ENCODE results near the gene RBBP8NL. TPM values are rescaled to one million over a fixed set of nuclear protein-coding genes. Genes with fewer than 3 reads are reported as not detected.

Gene RBBP8NL
- total and polyA plus RNA-seq, 9 of the 15 experiments (the other 6 are each of a cell fraction or from before 2014, with no cell fraction given), result not detected

DNA sequence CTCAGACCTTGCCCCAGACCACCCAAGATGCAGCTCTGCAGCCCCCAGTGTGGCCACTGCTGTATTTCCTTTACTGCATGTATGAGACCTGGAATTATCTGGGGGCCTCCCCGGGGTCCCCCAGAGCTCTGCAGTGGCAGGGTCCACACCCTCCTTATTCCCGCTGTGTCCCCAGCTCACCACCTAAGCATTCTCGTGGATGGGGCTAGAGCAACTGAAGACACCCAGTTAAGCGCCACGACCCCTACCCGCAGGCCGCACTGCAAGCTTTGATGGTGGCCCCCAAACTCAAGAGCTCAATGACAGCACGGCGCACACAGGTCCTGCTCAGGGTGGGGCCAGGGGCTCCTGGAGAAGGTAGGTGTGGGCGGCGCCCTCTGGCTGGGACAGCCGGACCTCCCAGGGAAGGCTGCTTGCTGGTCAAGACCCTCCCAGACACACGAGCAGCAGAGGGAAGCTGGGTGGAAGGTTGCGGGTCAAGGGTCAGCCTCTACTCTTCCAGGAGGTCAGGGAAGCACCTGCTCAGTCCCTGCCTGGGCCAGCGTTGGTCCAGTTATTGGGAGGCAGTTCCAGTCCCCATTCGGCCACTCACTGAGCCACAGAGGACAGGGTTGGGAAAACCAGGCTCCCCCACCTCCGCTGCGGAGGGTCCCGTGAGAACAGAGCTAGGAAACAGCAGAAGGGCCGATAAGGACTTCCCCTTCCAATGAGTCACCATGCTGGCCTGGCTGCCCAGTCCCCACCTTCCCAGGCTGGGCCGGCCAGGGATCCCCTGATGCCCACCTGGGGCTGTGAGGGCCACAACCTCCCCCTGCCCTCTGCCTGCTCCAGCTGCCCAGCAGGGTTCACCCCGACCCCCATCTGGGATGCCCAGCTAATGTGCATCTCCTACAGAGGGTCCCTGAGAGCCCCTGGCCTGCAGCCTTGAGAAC lies 63.2 kb downstream of the RBBP8NL start:
- ChIA-PET CTCF (ENCODE audit: low intra/inter-chr PET ratio) (no interaction called here), POLR2A (interaction anchor here (0.7 to 2.5 kb wide), 6 partner anchors 11 to 511 kb away, joined by 3 to 9 read pairs (median 4); partner anchors contain the start of gene RPS21)
- Histone ChIP-seq H4K20me1 (replicated peaks; ENCODE audit: control insufficient read depth, insufficient read depth, low read length) (peaks cover 10% of the 10 kb centered on the region; the same call in 1 of the 2 replicates), H3K9ac (ENCODE audit: insufficient read depth in 1 of 2, low read depth in 2 of 2, low read length in 2 of 2) (peak overlapping the region in 1 of 2 experiments; percentile 96; a peak in 2 of 4 replicates), H3K27ac (ENCODE audit: extremely low read depth, low read depth, low read length) (peak overlapping the region; percentile 39; the same call in 1 of the 3 replicates), H3K9me1 (ENCODE audit: control insufficient read depth, insufficient read depth, low read length) (peaks cover 4% of the 10 kb centered on the region), H2AFZ (ENCODE audit: low read depth, low read length) (no peak overlapping the region), H3K79me2 (ENCODE audit: control insufficient read depth, insufficient read depth, low read length) (peaks cover 55% of the 10 kb centered on the region), H3K4me2 (ENCODE audit: insufficient read depth, low read length) (peak overlapping the region; percentile 60), H3K36me3 (ENCODE audit: control insufficient read depth, insufficient read depth, low read length) (peaks cover 28% of the 10 kb centered on the region; the same call in 1 of the 3 replicates), H3K4me1 (replicated peaks in 1 of 2; ENCODE audit: control insufficient read depth in 2 of 2, insufficient read depth in 2 of 2, low read length in 2 of 2) (peaks cover 50 to 96% of the 10 kb centered on the region in 2 experiments), H3K4me3 (no peak overlapping the region; the same call in 1 of the 2 replicates), H3K9me3 (replicated peaks; ENCODE audit: control insufficient read depth, insufficient read depth, low read depth, low read length) (no peaks in the 10 kb centered on the region), H3K27me3 (ENCODE audit: control insufficient read depth in 2 of 2, insufficient read depth in 2 of 2, low read length in 2 of 2) (no peaks in the 10 kb centered on the region)
- in situ Hi-C loops (cut with MboI), result loop anchor here (10.0 kb wide), 1 partner anchor 369 kb away; no protein-coding TSS in a partner anchor
- ATAC-seq, result no peak
- no TSS peak for BruUV-seq (replicated peaks)
- FAIRE-seq, result peak; percentile 77
- DNase-seq (ENCODE audit: extremely low read depth in 1 of 4, low spot score in 3 of 4), result peak in 2 of 4 experiments; percentile 50 to 63
- WGBS (ENCODE audit: insufficient coverage, low coverage, missing lambda C conversion rate), result 51% methylated on average over 20 of the region's 22 CpGs
- intact Hi-C loops (cut with micrococcal nuclease), result no loop called here
- TF ChIP-seq, protein P1, sequence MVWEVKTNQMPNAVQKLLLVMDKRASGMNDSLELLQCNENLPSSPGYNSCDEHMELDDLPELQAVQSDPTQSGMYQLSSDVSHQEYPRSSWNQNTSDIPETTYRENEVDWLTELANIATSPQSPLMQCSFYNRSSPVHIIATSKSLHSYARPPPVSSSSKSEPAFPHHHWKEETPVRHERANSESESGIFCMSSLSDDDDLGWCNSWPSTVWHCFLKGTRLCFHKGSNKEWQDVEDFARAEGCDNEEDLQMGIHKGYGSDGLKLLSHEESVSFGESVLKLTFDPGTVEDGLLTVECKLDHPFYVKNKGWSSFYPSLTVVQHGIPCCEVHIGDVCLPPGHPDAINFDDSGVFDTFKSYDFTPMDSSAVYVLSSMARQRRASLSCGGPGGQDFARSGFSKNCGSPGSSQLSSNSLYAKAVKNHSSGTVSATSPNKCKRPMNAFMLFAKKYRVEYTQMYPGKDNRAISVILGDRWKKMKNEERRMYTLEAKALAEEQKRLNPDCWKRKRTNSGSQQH (CRISPR knock-in tag; IDR thresholded peaks at IDR 0.05), result no peak
- TF ChIP-seq SMAD3 (CRISPR knock-in tag; conservative IDR thresholded peaks at IDR 0.05) (no peak), ETV5 (CRISPR knock-in tag; IDR thresholded peaks at IDR 0.05; ENCODE audit: low read depth) (0 out of 2 replicates have a peak, but pooled peaks have one; percentile 21), SREBF1 (IDR thresholded peaks at IDR 0.05; ENCODE audit: borderline replicate concordance, low read depth, low read length) (no peak), NEUROD1 (IDR thresholded peaks at IDR 0.05; ENCODE audit: borderline replicate concordance, low read depth, low read length, partially characterized antibody) (no peak), MYNN (IDR thresholded peaks at IDR 0.05) (peak; percentile 18; the same call in 1 of the 2 replicates), MYNN (CRISPR knock-in tag; IDR thresholded peaks at IDR 0.05) (no peak), BHLHE40 (IDR thresholded peaks at IDR 0.05; ENCODE audit: low read length) (peak; percentile 92), RFX1 (IDR thresholded peaks at IDR 0.05) (no peak), ZNF3 (CRISPR knock-in tag; IDR thresholded peaks at IDR 0.05) (no peak), ZNF57 (CRISPR knock-in tag; IDR thresholded peaks at IDR 0.05) (no peak), GATAD2B (IDR thresholded peaks at IDR 0.05; ENCODE audit: borderline replicate concordance) (no peak)
- TF ChIP-seq, protein P2, sequence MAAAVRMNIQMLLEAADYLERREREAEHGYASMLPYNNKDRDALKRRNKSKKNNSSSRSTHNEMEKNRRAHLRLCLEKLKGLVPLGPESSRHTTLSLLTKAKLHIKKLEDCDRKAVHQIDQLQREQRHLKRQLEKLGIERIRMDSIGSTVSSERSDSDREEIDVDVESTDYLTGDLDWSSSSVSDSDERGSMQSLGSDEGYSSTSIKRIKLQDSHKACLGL (CRISPR knock-in tag; IDR thresholded peaks at IDR 0.05; ENCODE audit: borderline replicate concordance, poor library complexity, severe bottlenecking), result no peak
- TF ChIP-seq, protein P3, sequence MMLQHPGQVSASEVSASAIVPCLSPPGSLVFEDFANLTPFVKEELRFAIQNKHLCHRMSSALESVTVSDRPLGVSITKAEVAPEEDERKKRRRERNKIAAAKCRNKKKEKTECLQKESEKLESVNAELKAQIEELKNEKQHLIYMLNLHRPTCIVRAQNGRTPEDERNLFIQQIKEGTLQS (IDR thresholded peaks at IDR 0.05), result peak; percentile 86
- TF ChIP-seq, protein P3 (CRISPR knock-in tag; conservative IDR thresholded peaks at IDR 0.05), result no peak
- TF ChIP-seq, protein P4, sequence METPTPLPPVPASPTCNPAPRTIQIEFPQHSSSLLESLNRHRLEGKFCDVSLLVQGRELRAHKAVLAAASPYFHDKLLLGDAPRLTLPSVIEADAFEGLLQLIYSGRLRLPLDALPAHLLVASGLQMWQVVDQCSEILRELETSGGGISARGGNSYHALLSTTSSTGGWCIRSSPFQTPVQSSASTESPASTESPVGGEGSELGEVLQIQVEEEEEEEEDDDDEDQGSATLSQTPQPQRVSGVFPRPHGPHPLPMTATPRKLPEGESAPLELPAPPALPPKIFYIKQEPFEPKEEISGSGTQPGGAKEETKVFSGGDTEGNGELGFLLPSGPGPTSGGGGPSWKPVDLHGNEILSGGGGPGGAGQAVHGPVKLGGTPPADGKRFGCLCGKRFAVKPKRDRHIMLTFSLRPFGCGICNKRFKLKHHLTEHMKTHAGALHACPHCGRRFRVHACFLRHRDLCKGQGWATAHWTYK (CRISPR knock-in tag; IDR thresholded peaks at IDR 0.05), result no peak

All from K562 (cell line).